Activated B cell treated with CpG ODN at 0.5 μM for 24 hours (primary cell): Measurements from ENCODE around the gene ERAP2. TPM values are rescaled to one million over a fixed set of nuclear protein-coding genes. Genes with fewer than 3 reads are reported as not detected.
"Not testable (repeated sequence)": the region's sequence is repeated elsewhere in the genome, so short reads cannot be mapped to it uniquely, and the experiment has no call there.

Experiments
- ATAC-seq: fragments of 200-7000 bp; cut with Tn5 transposase; one replicate; pipeline ENCODE4 v1.10.0; 2021; ENCODE audit warnings: low read depth, mild to moderate bottlenecking, moderate library complexity
- CTCF ChIA-PET: fragments of 350-600 bp; sonication (Branson Sonifier 250); formaldehyde crosslinking; loops from one replicate; lab custom pipeline; 2021; ENCODE audit warnings: antibody characterized with exemption; lab: Charles Lee
- POLR2A ChIA-PET: fragments of 350-600 bp; sonication (Branson Sonifier 250); formaldehyde crosslinking; loops from one replicate; lab custom pipeline; 2021; ENCODE audit warnings: antibody characterized with exemption; lab: Charles Lee
- DNase-seq: peaks from one replicate; pipeline ENCODE4 v3.0.0; 2022
- H3K27ac Mint-ChIP-seq: one replicate; pipeline ENCODE4 v1.8.0; 2020; ENCODE audit warnings: mixed read lengths
- H3K27me3 Mint-ChIP-seq: one replicate; pipeline ENCODE4 v1.8.0; 2021; ENCODE audit warnings: mixed read lengths
- H3K36me3 Mint-ChIP-seq: one replicate; pipeline ENCODE4 v1.8.0; 2021; ENCODE audit warnings: low read depth, mixed read lengths
- H3K4me1 Mint-ChIP-seq: one replicate; pipeline ENCODE4 v1.8.0; 2021; ENCODE audit warnings: mixed read lengths
- H3K4me3 Mint-ChIP-seq: one replicate; pipeline ENCODE4 v1.8.0; 2020; ENCODE audit warnings: mild to moderate bottlenecking, mixed read lengths
- H3K9me3 Mint-ChIP-seq: one replicate; pipeline ENCODE4 v1.8.0; 2020; ENCODE audit warnings: mixed read lengths
- intact Hi-C: fragments of 100-400 bp; cut with micrococcal nuclease; formaldehyde crosslinking; loops from one replicate; pipeline ENCODE4 v1.15.1; 2024
- total RNA-seq: library from RNA; stranded (reverse); gene quantifications from 2 replicates; pipeline ENCODE4 v1.2.3, GENCODE V29; 2022
- TF ChIP-seq, protein P1 (sequence below): fragments of 200-600 bp; IDR thresholded peaks from one replicate; pipeline ENCODE4 v1.8.0; 2022; ENCODE audit warnings: antibody characterized with exemption, mild to moderate bottlenecking

Gene ERAP2
- total RNA-seq, 1 donor from 2014 or later: 80.9 TPM

- DNase-seq: no peak
- Mint-ChIP-seq H3K4me3 (no peak overlapping the region), H3K27me3 (no peaks in the 10 kb centered on the region), H3K36me3 (peaks cover 14% of the 10 kb centered on the region), H3K9me3 (no peaks in the 10 kb centered on the region), H3K4me1 (peaks cover 79% of the 10 kb centered on the region), H3K27ac (peak overlapping the region; percentile 63)
- intact Hi-C loops: no loop called here
- CTCF ChIA-PET: interaction anchor here (1.0 to 2.7 kb wide), 3 partner anchors 61 to 231 kb away, joined by 3 to 15 read pairs (median 3); no protein-coding TSS in a partner anchor
- TF ChIP-seq, protein P1, sequence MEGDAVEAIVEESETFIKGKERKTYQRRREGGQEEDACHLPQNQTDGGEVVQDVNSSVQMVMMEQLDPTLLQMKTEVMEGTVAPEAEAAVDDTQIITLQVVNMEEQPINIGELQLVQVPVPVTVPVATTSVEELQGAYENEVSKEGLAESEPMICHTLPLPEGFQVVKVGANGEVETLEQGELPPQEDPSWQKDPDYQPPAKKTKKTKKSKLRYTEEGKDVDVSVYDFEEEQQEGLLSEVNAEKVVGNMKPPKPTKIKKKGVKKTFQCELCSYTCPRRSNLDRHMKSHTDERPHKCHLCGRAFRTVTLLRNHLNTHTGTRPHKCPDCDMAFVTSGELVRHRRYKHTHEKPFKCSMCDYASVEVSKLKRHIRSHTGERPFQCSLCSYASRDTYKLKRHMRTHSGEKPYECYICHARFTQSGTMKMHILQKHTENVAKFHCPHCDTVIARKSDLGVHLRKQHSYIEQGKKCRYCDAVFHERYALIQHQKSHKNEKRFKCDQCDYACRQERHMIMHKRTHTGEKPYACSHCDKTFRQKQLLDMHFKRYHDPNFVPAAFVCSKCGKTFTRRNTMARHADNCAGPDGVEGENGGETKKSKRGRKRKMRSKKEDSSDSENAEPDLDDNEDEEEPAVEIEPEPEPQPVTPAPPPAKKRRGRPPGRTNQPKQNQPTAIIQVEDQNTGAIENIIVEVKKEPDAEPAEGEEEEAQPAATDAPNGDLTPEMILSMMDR: no peak
- ATAC-seq: no peak
- POLR2A ChIA-PET: interaction anchor here (1.4 to 3.1 kb wide), 4 partner anchors 34 to 123 kb away, joined by 3 to 26 read pairs (median 20); partner anchors contain the start of gene ERAP1
Observed at GRCh38 chr5:96930589-96930988, 54.3 kb downstream of the ERAP2 start.

DNA sequence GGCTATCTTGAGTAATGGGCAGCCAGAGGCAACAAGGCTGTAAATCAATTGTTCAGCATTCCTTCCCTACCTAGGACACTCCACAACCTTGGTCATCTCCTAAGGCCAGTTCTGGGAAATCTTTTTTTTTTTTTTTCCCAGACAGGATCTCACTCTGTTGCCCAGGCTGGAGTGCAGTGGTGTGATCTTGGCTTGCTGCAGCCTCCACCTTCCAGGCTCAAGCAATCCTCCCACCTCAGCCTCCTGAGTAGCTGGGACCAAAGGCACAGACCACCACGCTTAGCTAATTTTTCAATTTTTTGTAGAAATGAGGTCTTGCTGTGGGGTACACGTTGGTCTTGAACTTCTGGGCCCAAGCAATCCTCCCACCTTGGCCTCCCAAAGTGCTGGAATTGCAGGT lies 54.7 kb downstream of the ERAP2 start:
- H3K36me3 Mint-ChIP-seq: peaks cover 14% of the 10 kb centered on the region
- not testable (repeated sequence) for H3K27me3 Mint-ChIP-seq, ATAC-seq, DNase-seq, H3K9me3 Mint-ChIP-seq
- peak overlapping the region; percentile 84 for H3K27ac Mint-ChIP-seq
- ChIA-PET CTCF (interaction anchor here (1.0 to 2.7 kb wide), 3 partner anchors 62 to 231 kb away, joined by 3 to 15 read pairs (median 3); no protein-coding TSS in a partner anchor), POLR2A (interaction anchor here (0.8 to 3.1 kb wide), 5 partner anchors 34 to 123 kb away, joined by 3 to 26 read pairs (median 14); partner anchors contain the start of gene ERAP1)
- peak overlapping the region; percentile 74 for H3K4me3 Mint-ChIP-seq
- peaks cover 74% of the 10 kb centered on the region for H3K4me1 Mint-ChIP-seq
- intact Hi-C loops: loop anchor here (1.0 kb wide), 1 partner anchor 8 kb away; no protein-coding TSS in a partner anchor

- intact Hi-C loops: loop anchor here (1.0 kb wide), 1 partner anchor 8 kb away; no protein-coding TSS in a partner anchor
- no peak for DNase-seq
- TF ChIP-seq, protein P1: no peak
- CTCF ChIA-PET: interaction anchor here (1.2 to 2.7 kb wide), 2 partner anchors 62 to 66 kb away, joined by 3 to 15 read pairs; no protein-coding TSS in a partner anchor
- H3K4me3 Mint-ChIP-seq: peak overlapping the region; percentile 74
- H3K27ac Mint-ChIP-seq: peak overlapping the region; percentile 84
- peaks cover 70% of the 10 kb centered on the region for H3K4me1 Mint-ChIP-seq
- no peaks in the 10 kb centered on the region for H3K9me3 Mint-ChIP-seq
- H3K36me3 Mint-ChIP-seq: peaks cover 18% of the 10 kb centered on the region
- no peak for ATAC-seq
- POLR2A ChIA-PET: interaction anchor here (0.6 to 3.1 kb wide), 7 partner anchors 24 to 124 kb away, joined by 3 to 26 read pairs (median 4); partner anchors contain the start of gene ERAP1
- no peaks in the 10 kb centered on the region for H3K27me3 Mint-ChIP-seq
Observed at GRCh38 chr5:96931605-96932004, 55.3 kb downstream of the ERAP2 start.

- no peak for DNase-seq
- POLR2A ChIA-PET: interaction anchor here (0.6 to 3.1 kb wide), 7 partner anchors 24 to 124 kb away, joined by 3 to 26 read pairs (median 4); partner anchors contain the start of gene ERAP1
- intact Hi-C loops: no loop called here
- CTCF ChIA-PET: interaction anchor here (1.2 to 2.7 kb wide), 2 partner anchors 63 to 65 kb away, joined by 3 to 15 read pairs; no protein-coding TSS in a partner anchor
- Mint-ChIP-seq H3K27ac (peak overlapping the region; percentile 84), H3K36me3 (peaks cover 21% of the 10 kb centered on the region), H3K4me3 (peak overlapping the region; percentile 74), H3K9me3 (no peaks in the 10 kb centered on the region), H3K27me3 (no peaks in the 10 kb centered on the region), H3K4me1 (peaks cover 72% of the 10 kb centered on the region)
- ATAC-seq: no peak
- TF ChIP-seq, protein P1: no peak
Observed at GRCh38 chr5:96932026-96932425, 55.7 kb downstream of the ERAP2 start.

- ChIA-PET CTCF (interaction anchor here (0.7 to 1.8 kb wide), 4 partner anchors 30 to 65 kb away, joined by 3 to 10 read pairs (median 6); partner anchors contain the start of gene ERAP2), POLR2A (interaction anchor here (0.7 to 4.6 kb wide), 15 partner anchors 12 to 1995 kb away, joined by 3 to 58 read pairs (median 4); partner anchors contain the start of genes CAST, ERAP1 and ERAP2)
- Mint-ChIP-seq H3K4me3 (peak overlapping the region; percentile 98), H3K27ac (peak overlapping the region; percentile 98), H3K4me1 (peaks cover 80% of the 10 kb centered on the region), H3K27me3 (no peaks in the 10 kb centered on the region), H3K36me3 (peaks cover 33% of the 10 kb centered on the region), H3K9me3 (no peaks in the 10 kb centered on the region)
- ATAC-seq (no peak), DNase-seq (no peak)
- TF ChIP-seq, protein P1: no peak
- intact Hi-C loops: loop anchor here (2.0 kb wide), 4 partner anchors 13 to 1995 kb away; partner anchors contain the start of genes CHD1 and GLRX
Observed at GRCh38 chr5:96933764-96934707, 57.7 kb downstream of the ERAP2 start.
